HEK293 (cell line): ENCODE measurements around the gene SIDT2.
A peak's percentile ranks its signal among the peaks of the same experiment; 100 is the strongest.

Experiments used
- FEZF1 ChIP-seq: fragments of 450-650 bp; formaldehyde crosslinking; IDR thresholded peaks from 2 replicates; pipeline ENCODE4 v1.5.1; 2016; ENCODE audit warnings: missing biosample characterization, missing genetic modification characterization
- GLI4 ChIP-seq: fragments of 450-650 bp; formaldehyde crosslinking; IDR thresholded peaks from 2 replicates; pipeline ENCODE4 v1.5.1; 2016; ENCODE audit warnings: missing biosample characterization, missing genetic modification characterization
- KLF16 ChIP-seq: fragments of 450-650 bp; formaldehyde crosslinking; IDR thresholded peaks from 2 replicates; pipeline ENCODE4 v1.5.1; 2017; ENCODE audit warnings: missing biosample characterization, missing genetic modification characterization
- KLF7 ChIP-seq: fragments of 450-650 bp; formaldehyde crosslinking; IDR thresholded peaks from 2 replicates; pipeline ENCODE4 v1.5.1; 2016; ENCODE audit warnings: missing biosample characterization, missing genetic modification characterization, borderline replicate concordance
- KLF9 ChIP-seq: fragments of 450-650 bp; formaldehyde crosslinking; IDR thresholded peaks from 2 replicates; pipeline ENCODE4 v1.5.1; 2016; ENCODE audit warnings: missing biosample characterization, missing genetic modification characterization, low read depth
- MZF1 ChIP-seq: fragments of 450-650 bp; formaldehyde crosslinking; IDR thresholded peaks from 2 replicates; pipeline ENCODE4 v1.5.1; 2017; ENCODE audit warnings: missing biosample characterization, missing genetic modification characterization, borderline replicate concordance
- PRDM6 ChIP-seq: fragments of 450-650 bp; formaldehyde crosslinking; IDR thresholded peaks from 2 replicates; pipeline ENCODE4 v1.5.1; 2017; ENCODE audit warnings: missing biosample characterization, missing genetic modification characterization
- SCRT2 ChIP-seq: fragments of 450-650 bp; formaldehyde crosslinking; IDR thresholded peaks from 2 replicates; pipeline ENCODE4 v1.5.1; 2016; ENCODE audit warnings: missing biosample characterization, missing genetic modification characterization
- SETDB1 ChIP-seq: IDR thresholded peaks from one replicate; pipeline ENCODE4 v1.6.1; 2017; ENCODE audit warnings: mild to moderate bottlenecking, low read length, moderate library complexity, mixed read lengths; ENCODE audit not compliant: insufficient read length
- SP3 ChIP-seq: fragments of 450-650 bp; formaldehyde crosslinking; IDR thresholded peaks from 2 replicates; pipeline ENCODE4 v1.5.1; 2016; ENCODE audit warnings: missing biosample characterization, missing genetic modification characterization
- TCF7L2 ChIP-seq: IDR thresholded peaks from 2 replicates; pipeline ENCODE4 v1.6.1; 2011; ENCODE audit warnings: low read depth, mild to moderate bottlenecking, inconsistent platforms, low read length, moderate library complexity, borderline replicate concordance
- YY2 ChIP-seq: fragments of 450-650 bp; formaldehyde crosslinking; IDR thresholded peaks from 2 replicates; pipeline ENCODE4 v1.5.1; 2016; ENCODE audit warnings: missing biosample characterization, missing genetic modification characterization
- ZFP37 ChIP-seq: fragments of 450-650 bp; formaldehyde crosslinking; IDR thresholded peaks from 2 replicates; pipeline ENCODE4 v1.5.1; 2016; ENCODE audit warnings: missing biosample characterization, missing genetic modification characterization
- ZNF10 ChIP-seq: fragments of 450-650 bp; formaldehyde crosslinking; IDR thresholded peaks from 2 replicates; pipeline ENCODE4 v1.5.1; 2017; ENCODE audit warnings: missing biosample characterization, missing genetic modification characterization
- ZNF16 ChIP-seq: fragments of 450-650 bp; formaldehyde crosslinking; IDR thresholded peaks from 2 replicates; pipeline ENCODE4 v1.5.1; 2016; ENCODE audit warnings: low read depth, missing biosample characterization, missing genetic modification characterization
- ZNF184 ChIP-seq: fragments of 450-650 bp; IDR thresholded peaks from 2 replicates; pipeline ENCODE4 v1.5.1; 2018; ENCODE audit warnings: missing biosample characterization, mild to moderate bottlenecking, missing genetic modification characterization
- ZNF23 ChIP-seq: fragments of 450-650 bp; formaldehyde crosslinking; IDR thresholded peaks from 2 replicates; pipeline ENCODE4 v1.5.1; 2016; ENCODE audit warnings: missing biosample characterization, missing genetic modification characterization, borderline replicate concordance
- ZNF292 ChIP-seq: fragments of 450-650 bp; formaldehyde crosslinking; IDR thresholded peaks from 2 replicates; pipeline ENCODE4 v1.5.1; 2016; ENCODE audit warnings: low read depth, missing biosample characterization, missing genetic modification characterization, borderline replicate concordance
- ZNF350 ChIP-seq: fragments of 450-650 bp; formaldehyde crosslinking; IDR thresholded peaks from 2 replicates; pipeline ENCODE4 v1.5.0; 2017; ENCODE audit warnings: missing biosample characterization, mild to moderate bottlenecking, missing genetic modification characterization
- ZNF423 ChIP-seq: fragments of 450-650 bp; formaldehyde crosslinking; IDR thresholded peaks from 2 replicates; pipeline ENCODE4 v1.5.1; 2016; ENCODE audit warnings: missing biosample characterization, missing genetic modification characterization
- ZNF473 ChIP-seq: fragments of 450-650 bp; formaldehyde crosslinking; IDR thresholded peaks from 2 replicates; pipeline ENCODE4 v1.5.1; 2017; ENCODE audit warnings: missing biosample characterization, missing genetic modification characterization
- ZNF548 ChIP-seq: fragments of 450-650 bp; formaldehyde crosslinking; IDR thresholded peaks from 2 replicates; pipeline ENCODE4 v1.5.1; 2016; ENCODE audit warnings: missing biosample characterization, missing genetic modification characterization
- ZNF560 ChIP-seq: fragments of 450-650 bp; formaldehyde crosslinking; IDR thresholded peaks from 2 replicates; pipeline ENCODE4 v1.5.1; 2017; ENCODE audit warnings: missing biosample characterization, missing genetic modification characterization, borderline replicate concordance
- ZNF585B ChIP-seq: fragments of 450-650 bp; formaldehyde crosslinking; IDR thresholded peaks from 2 replicates; pipeline ENCODE4 v1.5.1; 2016; ENCODE audit warnings: missing biosample characterization, missing genetic modification characterization
- ZNF623 ChIP-seq: fragments of 450-650 bp; formaldehyde crosslinking; IDR thresholded peaks from 2 replicates; pipeline ENCODE4 v1.5.1; 2016; ENCODE audit warnings: missing biosample characterization, missing genetic modification characterization
- ZNF624 ChIP-seq: fragments of 450-650 bp; formaldehyde crosslinking; IDR thresholded peaks from 2 replicates; pipeline ENCODE4 v1.5.1; 2017; ENCODE audit warnings: missing biosample characterization, missing genetic modification characterization
- ZNF664 ChIP-seq: fragments of 450-650 bp; formaldehyde crosslinking; IDR thresholded peaks from 2 replicates; pipeline ENCODE4 v1.5.1; 2016; ENCODE audit warnings: missing biosample characterization, missing genetic modification characterization
- ZNF76 ChIP-seq: fragments of 450-650 bp; formaldehyde crosslinking; IDR thresholded peaks from 2 replicates; pipeline ENCODE4; 2016; ENCODE audit warnings: low read depth, missing biosample characterization, missing genetic modification characterization, borderline replicate concordance
- ZNF785 ChIP-seq: fragments of 450-650 bp; formaldehyde crosslinking; IDR thresholded peaks from 2 replicates; pipeline ENCODE4 v1.5.1; 2016; ENCODE audit warnings: missing biosample characterization, missing genetic modification characterization
- ZNF843 ChIP-seq: fragments of 450-650 bp; formaldehyde crosslinking; IDR thresholded peaks from 2 replicates; pipeline ENCODE4 v1.5.1; 2016; ENCODE audit warnings: missing biosample characterization, missing genetic modification characterization
- TF ChIP-seq, protein P1 (sequence below): IDR thresholded peaks from 2 replicates; pipeline ENCODE4 v1.6.1; 2011; ENCODE audit warnings: mild to moderate bottlenecking, low read depth, low read length, borderline replicate concordance
- TF ChIP-seq, protein P2 (sequence below): fragments of 450-650 bp; formaldehyde crosslinking; IDR thresholded peaks from 2 replicates; pipeline ENCODE4 v1.5.1; 2016; ENCODE audit warnings: missing biosample characterization, missing genetic modification characterization, low read depth
- TF ChIP-seq, protein P3 (sequence below): fragments of 450-650 bp; IDR thresholded peaks from 2 replicates; pipeline ENCODE4 v1.5.1; 2018; ENCODE audit warnings: missing biosample characterization, mild to moderate bottlenecking, missing genetic modification characterization
- TF ChIP-seq, protein P4 (sequence below): fragments of 450-650 bp; formaldehyde crosslinking; IDR thresholded peaks from 2 replicates; pipeline ENCODE4 v1.5.1; 2016; ENCODE audit warnings: missing biosample characterization, missing genetic modification characterization

Gene SIDT2

DNA sequence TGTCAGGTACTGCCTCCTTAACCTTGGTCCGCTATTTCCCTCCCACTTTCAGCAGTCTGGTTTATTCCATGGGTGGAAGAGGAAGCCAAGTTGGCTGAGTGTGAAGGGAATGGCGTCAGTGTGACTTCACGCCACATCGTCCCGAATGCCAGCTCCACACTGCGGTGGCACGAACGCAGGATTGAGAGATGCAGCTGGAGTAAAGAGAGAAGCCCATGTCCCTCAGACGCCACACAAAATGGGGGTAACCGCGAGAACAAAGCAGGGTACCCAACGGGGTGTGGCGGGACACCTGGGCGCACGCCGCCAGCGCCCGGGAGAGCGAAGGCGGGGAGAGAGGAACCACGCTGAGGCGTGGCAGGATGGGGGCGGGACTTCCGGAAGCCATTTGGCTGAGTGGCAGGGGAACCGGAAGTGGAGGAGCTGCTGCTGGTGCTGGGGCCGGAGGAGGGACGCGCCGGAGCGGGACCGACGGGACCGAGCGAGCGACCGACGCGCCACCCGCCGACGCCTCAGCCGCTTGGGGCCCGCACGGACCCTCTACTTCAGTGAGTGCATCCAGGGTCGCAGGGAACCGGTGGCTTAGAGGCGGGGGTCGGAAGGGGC lies 34.6 kb upstream of the SIDT2 start, which contains the start of gene PAFAH1B2 (continued):
- TF ChIP-seq, protein P1, sequence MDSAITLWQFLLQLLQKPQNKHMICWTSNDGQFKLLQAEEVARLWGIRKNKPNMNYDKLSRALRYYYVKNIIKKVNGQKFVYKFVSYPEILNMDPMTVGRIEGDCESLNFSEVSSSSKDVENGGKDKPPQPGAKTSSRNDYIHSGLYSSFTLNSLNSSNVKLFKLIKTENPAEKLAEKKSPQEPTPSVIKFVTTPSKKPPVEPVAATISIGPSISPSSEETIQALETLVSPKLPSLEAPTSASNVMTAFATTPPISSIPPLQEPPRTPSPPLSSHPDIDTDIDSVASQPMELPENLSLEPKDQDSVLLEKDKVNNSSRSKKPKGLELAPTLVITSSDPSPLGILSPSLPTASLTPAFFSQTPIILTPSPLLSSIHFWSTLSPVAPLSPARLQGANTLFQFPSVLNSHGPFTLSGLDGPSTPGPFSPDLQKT = peak; percentile 88; the same call in 1 of the 2 replicates
- no peak for TF ChIP-seq ZNF350
- TF ChIP-seq ZNF292 (tag by site-specific recombination) = no peak
- TF ChIP-seq ZNF76 (tag by site-specific recombination) = peak; percentile 56; the same call in 1 of the 2 replicates
- peak; percentile 79 for TF ChIP-seq SP3 (tag by site-specific recombination)
- TF ChIP-seq KLF16 (tag by site-specific recombination) = peak; percentile 52; the same call in 1 of the 2 replicates
- TF ChIP-seq SETDB1 = no peak
- no peak for TF ChIP-seq ZNF23
- TF ChIP-seq KLF7 (tag by site-specific recombination) = peak; percentile 97
- TF ChIP-seq ZNF16 (tag by site-specific recombination) = no peak
- no peak for TF ChIP-seq ZNF184 (tag by site-specific recombination)
- TF ChIP-seq, protein P2, sequence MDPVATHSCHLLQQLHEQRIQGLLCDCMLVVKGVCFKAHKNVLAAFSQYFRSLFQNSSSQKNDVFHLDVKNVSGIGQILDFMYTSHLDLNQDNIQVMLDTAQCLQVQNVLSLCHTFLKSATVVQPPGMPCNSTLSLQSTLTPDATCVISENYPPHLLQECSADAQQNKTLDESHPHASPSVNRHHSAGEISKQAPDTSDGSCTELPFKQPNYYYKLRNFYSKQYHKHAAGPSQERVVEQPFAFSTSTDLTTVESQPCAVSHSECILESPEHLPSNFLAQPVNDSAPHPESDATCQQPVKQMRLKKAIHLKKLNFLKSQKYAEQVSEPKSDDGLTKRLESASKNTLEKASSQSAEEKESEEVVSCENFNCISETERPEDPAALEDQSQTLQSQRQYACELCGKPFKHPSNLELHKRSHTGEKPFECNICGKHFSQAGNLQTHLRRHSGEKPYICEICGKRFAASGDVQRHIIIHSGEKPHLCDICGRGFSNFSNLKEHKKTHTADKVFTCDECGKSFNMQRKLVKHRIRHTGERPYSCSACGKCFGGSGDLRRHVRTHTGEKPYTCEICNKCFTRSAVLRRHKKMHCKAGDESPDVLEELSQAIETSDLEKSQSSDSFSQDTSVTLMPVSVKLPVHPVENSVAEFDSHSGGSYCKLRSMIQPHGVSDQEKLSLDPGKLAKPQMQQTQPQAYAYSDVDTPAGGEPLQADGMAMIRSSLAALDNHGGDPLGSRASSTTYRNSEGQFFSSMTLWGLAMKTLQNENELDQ (tag by site-specific recombination) = no peak
- TF ChIP-seq, protein P3, sequence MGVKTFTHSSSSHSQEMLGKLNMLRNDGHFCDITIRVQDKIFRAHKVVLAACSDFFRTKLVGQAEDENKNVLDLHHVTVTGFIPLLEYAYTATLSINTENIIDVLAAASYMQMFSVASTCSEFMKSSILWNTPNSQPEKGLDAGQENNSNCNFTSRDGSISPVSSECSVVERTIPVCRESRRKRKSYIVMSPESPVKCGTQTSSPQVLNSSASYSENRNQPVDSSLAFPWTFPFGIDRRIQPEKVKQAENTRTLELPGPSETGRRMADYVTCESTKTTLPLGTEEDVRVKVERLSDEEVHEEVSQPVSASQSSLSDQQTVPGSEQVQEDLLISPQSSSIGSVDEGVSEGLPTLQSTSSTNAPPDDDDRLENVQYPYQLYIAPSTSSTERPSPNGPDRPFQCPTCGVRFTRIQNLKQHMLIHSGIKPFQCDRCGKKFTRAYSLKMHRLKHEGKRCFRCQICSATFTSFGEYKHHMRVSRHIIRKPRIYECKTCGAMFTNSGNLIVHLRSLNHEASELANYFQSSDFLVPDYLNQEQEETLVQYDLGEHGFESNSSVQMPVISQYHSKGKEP (tag by site-specific recombination) = no peak
- TF ChIP-seq MZF1 (tag by site-specific recombination) = no peak
- no peak for TF ChIP-seq ZNF473 (tag by site-specific recombination)
- TF ChIP-seq YY2 = peak; percentile 47; the same call in 1 of the 2 replicates
- no peak for TF ChIP-seq ZNF843 (tag by site-specific recombination)
- 0 out of 2 replicates have a peak, but pooled peaks have one; percentile 68 for TF ChIP-seq ZFP37
- TF ChIP-seq GLI4 = no peak
- TF ChIP-seq TCF7L2 = no peak
- no peak for TF ChIP-seq PRDM6 (tag by site-specific recombination)
- TF ChIP-seq, protein P4, sequence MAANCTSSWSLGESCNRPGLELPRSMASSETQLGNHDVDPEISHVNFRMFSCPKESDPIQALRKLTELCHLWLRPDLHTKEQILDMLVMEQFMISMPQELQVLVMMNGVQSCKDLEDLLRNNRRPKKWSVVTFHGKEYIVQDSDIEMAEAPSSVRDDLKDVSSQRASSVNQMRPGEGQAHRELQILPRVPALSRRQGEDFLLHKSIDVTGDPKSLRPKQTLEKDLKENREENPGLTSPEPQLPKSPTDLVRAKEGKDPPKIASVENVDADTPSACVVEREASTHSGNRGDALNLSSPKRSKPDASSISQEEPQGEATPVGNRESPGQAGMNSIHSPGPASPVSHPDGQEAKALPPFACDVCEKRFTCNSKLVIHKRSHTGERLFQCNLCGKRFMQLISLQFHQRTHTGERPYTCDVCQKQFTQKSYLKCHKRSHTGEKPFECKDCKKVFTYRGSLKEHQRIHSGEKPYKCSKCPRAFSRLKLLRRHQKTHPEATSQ (tag by site-specific recombination) = 0 out of 2 replicates have a peak, but pooled peaks have one; percentile 24
- no peak; the same call in 1 of the 2 replicates for TF ChIP-seq ZNF623 (tag by site-specific recombination)
- TF ChIP-seq FEZF1 = no peak
- TF ChIP-seq SCRT2 (tag by site-specific recombination) = no peak
- no peak for TF ChIP-seq ZNF664
- TF ChIP-seq ZNF624 (tag by site-specific recombination) = no peak
- no peak for TF ChIP-seq ZNF10 (tag by site-specific recombination)
- peak; percentile 87 for TF ChIP-seq KLF9 (tag by site-specific recombination)
- no peak for TF ChIP-seq ZNF560 (tag by site-specific recombination)
- no peak for TF ChIP-seq ZNF585B (tag by site-specific recombination)
- TF ChIP-seq ZNF548 (tag by site-specific recombination) = no peak
- no peak for TF ChIP-seq ZNF785 (tag by site-specific recombination)
- TF ChIP-seq ZNF423 = no peak
